ENCODE measurements around the gene DCAF11. TPM values are rescaled to one million over a fixed set of nuclear protein-coding genes. Genes with fewer than 3 reads are reported as not detected.

The DCAF11 gene
- total and polyA plus RNA-seq, 2 donors (not counting 1 experiment from before 2014, with no cell fraction given): 64.5 to 96.3 TPM

- H3K4me3 ChIP-seq (ENCODE audit: control extremely low read depth in 1 of 5, extremely low read depth in 1 of 5, insufficient read depth in 1 of 5, low read depth in 2 of 5, low read length in 4 of 5): no peak overlapping the region
- H3K4me1 Mint-ChIP-seq: peaks cover 14% of the 10 kb centered on the region
- H3K27ac Mint-ChIP-seq: no peak overlapping the region
- 100% methylated on average over 1 of the region's 1 CpG for whole genome bisulfite sequencing (ENCODE audit: insufficient coverage)
- no peaks in the 10 kb centered on the region for H4K20me1 ChIP-seq (ENCODE audit: control insufficient read depth, insufficient read depth, low read length, poor library complexity, severe bottlenecking)
- H3K27ac ChIP-seq (ENCODE audit: low read length in 2 of 2): no peak overlapping the region
- H3K9me3 ChIP-seq (ENCODE audit: control extremely low read depth in 1 of 3, control insufficient read depth in 2 of 3, insufficient read depth in 1 of 3, low read length in 2 of 3): no peaks in the 10 kb centered on the region
- no peak for DNase-seq
- no peak for TF ChIP-seq EZH2 (IDR thresholded peaks at IDR 0.05; ENCODE audit: borderline replicate concordance, insufficient read depth, low read depth, low read length, poor library complexity, severe bottlenecking)
- no peak for TF ChIP-seq CTCF (IDR thresholded peaks at IDR 0.05)
- H3K4me3 Mint-ChIP-seq: no peak overlapping the region
- H3K9ac ChIP-seq (ENCODE audit: low read length): no peak overlapping the region
- peaks cover 4% of the 10 kb centered on the region for H3K79me2 ChIP-seq (ENCODE audit: control insufficient read depth, insufficient read depth, low read length)
- H3K36me3 ChIP-seq (replicated peaks in 1 of 2; ENCODE audit: control extremely low read depth in 1 of 2, control insufficient read depth in 1 of 2, extremely low read depth in 1 of 2, insufficient read depth in 2 of 2, low read length in 1 of 2): no peaks in the 10 kb centered on the region
- CTCF ChIA-PET: interaction anchor here (1.2 to 8.0 kb wide), 3 partner anchors 21 to 33 kb away, joined by 3 to 75 read pairs (median 17); no protein-coding TSS in a partner anchor
- H3K27me3 Mint-ChIP-seq: no peaks in the 10 kb centered on the region
- H3K27me3 ChIP-seq (replicated peaks in 1 of 4; ENCODE audit: control extremely low read depth in 1 of 4, control insufficient read depth in 3 of 4, insufficient read depth in 4 of 4, low read length in 3 of 4): no peaks in the 10 kb centered on the region
- no peak overlapping the region for H3K4me2 ChIP-seq (replicated peaks; ENCODE audit: low read depth, low read length, poor library complexity, severe bottlenecking)
- H3K9me3 Mint-ChIP-seq (ENCODE audit: insufficient read depth): no peaks in the 10 kb centered on the region
- peaks cover under 1 to 10% of the 10 kb centered on the region in 2 donors for H3K4me1 ChIP-seq (ENCODE audit: control insufficient read depth in 2 of 2, insufficient read depth in 2 of 2, low read length in 2 of 2)
- POLR2A ChIA-PET: no interaction called here
- ATAC-seq (ENCODE audit: low read depth): no peak
- intact Hi-C loops (cut with micrococcal nuclease): no loop called here
- H2AFZ ChIP-seq (ENCODE audit: insufficient read depth, low read depth, low read length, poor library complexity, severe bottlenecking): no peak overlapping the region
These were observed 27.6 kb upstream of the DCAF11 start for GRCh38 chr14:24087004-24087403.

- WGBS (ENCODE audit: insufficient coverage): 100% methylated on average over 1 of the region's 2 CpGs
- ATAC-seq (ENCODE audit: low read depth): no peak
- H3K4me1 Mint-ChIP-seq: peaks cover 14% of the 10 kb centered on the region
These were observed 26.5 kb upstream of the DCAF11 start for GRCh38 chr14:24088095-24088494.

More at GRCh38 chr14:24088095-24088494, 26.5 kb upstream of the DCAF11 start:
- peaks cover 4% of the 10 kb centered on the region for H3K79me2 ChIP-seq (ENCODE audit: control insufficient read depth, insufficient read depth, low read length)
- H3K27ac Mint-ChIP-seq: no peak overlapping the region
- ChIA-PET CTCF (interaction anchor here (0.7 to 12.1 kb wide), 6 partner anchors 8 to 73 kb away, joined by 3 to 292 read pairs (median 4); partner anchors contain the start of gene CPNE6), POLR2A (interaction anchor here (0.7 kb wide), 1 partner anchor 25 kb away, joined by 6 read pairs; no protein-coding TSS in a partner anchor)
- no peak for DNase-seq
- no peaks in the 10 kb centered on the region for H3K9me3 ChIP-seq (ENCODE audit: control extremely low read depth in 1 of 3, control insufficient read depth in 2 of 3, insufficient read depth in 1 of 3, low read length in 2 of 3)
- peaks cover 0 to 9% of the 10 kb centered on the region in 2 donors for H3K4me1 ChIP-seq (ENCODE audit: control insufficient read depth in 2 of 2, insufficient read depth in 2 of 2, low read length in 2 of 2)
- no peak overlapping the region for H3K9ac ChIP-seq (ENCODE audit: low read length)
- TF ChIP-seq CTCF (IDR thresholded peaks at IDR 0.05) (no peak), EZH2 (IDR thresholded peaks at IDR 0.05; ENCODE audit: borderline replicate concordance, insufficient read depth, low read depth, low read length, poor library complexity, severe bottlenecking) (no peak)
- no peak overlapping the region for H2AFZ ChIP-seq (ENCODE audit: insufficient read depth, low read depth, low read length, poor library complexity, severe bottlenecking)
- no peaks in the 10 kb centered on the region for H3K27me3 Mint-ChIP-seq
- no peaks in the 10 kb centered on the region for H3K9me3 Mint-ChIP-seq (ENCODE audit: insufficient read depth)
- H3K36me3 ChIP-seq (replicated peaks in 1 of 2; ENCODE audit: control extremely low read depth in 1 of 2, control insufficient read depth in 1 of 2, extremely low read depth in 1 of 2, insufficient read depth in 2 of 2, low read length in 1 of 2): no peaks in the 10 kb centered on the region
- no peak overlapping the region for H3K4me3 Mint-ChIP-seq
- no peaks in the 10 kb centered on the region for H3K27me3 ChIP-seq (replicated peaks in 1 of 4; ENCODE audit: control extremely low read depth in 1 of 4, control insufficient read depth in 3 of 4, insufficient read depth in 4 of 4, low read length in 3 of 4)
- no peak overlapping the region for H3K4me2 ChIP-seq (replicated peaks; ENCODE audit: low read depth, low read length, poor library complexity, severe bottlenecking)
- H3K27ac ChIP-seq (ENCODE audit: low read length in 2 of 2): no peak overlapping the region
- intact Hi-C loops (cut with micrococcal nuclease): no loop called here
- H4K20me1 ChIP-seq (ENCODE audit: control insufficient read depth, insufficient read depth, low read length, poor library complexity, severe bottlenecking): no peaks in the 10 kb centered on the region
- no peak overlapping the region for H3K4me3 ChIP-seq (ENCODE audit: control extremely low read depth in 1 of 5, extremely low read depth in 1 of 5, insufficient read depth in 1 of 5, low read depth in 2 of 5, low read length in 4 of 5)
